Transverse colon (tissue), 4 donors: Measurements from ENCODE around the gene MUC5B.

ENCODE experiments used
- EP300 ChIP-seq: sonication (generic); formaldehyde crosslinking; IDR thresholded peaks from one replicate; pipeline ENCODE4 v1.6.1; 2017; ENCODE audit warnings: antibody characterized with exemption, low read depth
- POLR2A ChIP-seq: fragments of 450-650 bp; IDR thresholded peaks from one replicate; pipeline ENCODE4 v1.6.1; 2016; ENCODE audit warnings: antibody characterized with exemption, mild to moderate bottlenecking, moderate library complexity
- POLR2AphosphoS5 ChIP-seq, 3 donors: sonication (generic); formaldehyde crosslinking; IDR thresholded peaks; one replicate each; pipeline ENCODE4 v1.6.1; 2016; ENCODE audit warnings: antibody characterized with exemption in 3 of 3
- TF ChIP-seq, protein P1 (sequence below), 5 experiments: fragments of 200-600 bp in 3 of 5; fragments of 450-650 bp in 2 of 5; sonication (generic) in 3 of 5; IDR thresholded peaks; 1 replicate in 2 of 5; 2 replicates in 3 of 5; pipeline ENCODE4 v1.5.1; 2016 to 2017; ENCODE audit warnings: antibody characterized with exemption in 5 of 5, inconsistent platforms in 3 of 5, mild to moderate bottlenecking in 2 of 5, moderate library complexity in 1 of 5

DNA sequence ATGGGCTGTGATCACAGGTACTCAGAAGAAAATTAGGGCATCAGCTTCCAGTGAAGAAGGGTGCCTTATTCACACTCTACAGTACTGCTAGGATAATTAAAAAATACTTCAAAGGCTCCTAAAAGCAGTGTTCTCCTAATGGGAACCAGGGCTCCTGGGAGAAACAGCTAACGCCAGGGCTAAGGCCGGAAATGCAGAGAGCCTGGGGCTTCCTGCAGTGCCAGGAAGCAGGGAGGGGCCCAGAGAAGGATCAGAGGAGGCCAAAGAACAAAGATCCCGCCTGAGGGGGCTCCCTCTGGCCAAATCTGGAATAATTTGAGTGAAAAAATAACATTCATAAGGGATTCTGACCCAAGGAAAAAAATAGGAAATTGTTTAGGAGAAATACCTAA is 59.1 kb downstream of the MUC5B start:
- TF ChIP-seq, protein P1, sequence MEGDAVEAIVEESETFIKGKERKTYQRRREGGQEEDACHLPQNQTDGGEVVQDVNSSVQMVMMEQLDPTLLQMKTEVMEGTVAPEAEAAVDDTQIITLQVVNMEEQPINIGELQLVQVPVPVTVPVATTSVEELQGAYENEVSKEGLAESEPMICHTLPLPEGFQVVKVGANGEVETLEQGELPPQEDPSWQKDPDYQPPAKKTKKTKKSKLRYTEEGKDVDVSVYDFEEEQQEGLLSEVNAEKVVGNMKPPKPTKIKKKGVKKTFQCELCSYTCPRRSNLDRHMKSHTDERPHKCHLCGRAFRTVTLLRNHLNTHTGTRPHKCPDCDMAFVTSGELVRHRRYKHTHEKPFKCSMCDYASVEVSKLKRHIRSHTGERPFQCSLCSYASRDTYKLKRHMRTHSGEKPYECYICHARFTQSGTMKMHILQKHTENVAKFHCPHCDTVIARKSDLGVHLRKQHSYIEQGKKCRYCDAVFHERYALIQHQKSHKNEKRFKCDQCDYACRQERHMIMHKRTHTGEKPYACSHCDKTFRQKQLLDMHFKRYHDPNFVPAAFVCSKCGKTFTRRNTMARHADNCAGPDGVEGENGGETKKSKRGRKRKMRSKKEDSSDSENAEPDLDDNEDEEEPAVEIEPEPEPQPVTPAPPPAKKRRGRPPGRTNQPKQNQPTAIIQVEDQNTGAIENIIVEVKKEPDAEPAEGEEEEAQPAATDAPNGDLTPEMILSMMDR (IDR thresholded peaks at IDR 0.05): no peak
- no peak for TF ChIP-seq POLR2A
- TF ChIP-seq EP300: no peak
- no peak for TF ChIP-seq POLR2AphosphoS5 (IDR thresholded peaks at IDR 0.05)
